ENCODE results near the gene RAMACL.
A peak's percentile ranks its signal among the peaks of the same experiment; 100 is the strongest.

Gene RAMACL

DNA sequence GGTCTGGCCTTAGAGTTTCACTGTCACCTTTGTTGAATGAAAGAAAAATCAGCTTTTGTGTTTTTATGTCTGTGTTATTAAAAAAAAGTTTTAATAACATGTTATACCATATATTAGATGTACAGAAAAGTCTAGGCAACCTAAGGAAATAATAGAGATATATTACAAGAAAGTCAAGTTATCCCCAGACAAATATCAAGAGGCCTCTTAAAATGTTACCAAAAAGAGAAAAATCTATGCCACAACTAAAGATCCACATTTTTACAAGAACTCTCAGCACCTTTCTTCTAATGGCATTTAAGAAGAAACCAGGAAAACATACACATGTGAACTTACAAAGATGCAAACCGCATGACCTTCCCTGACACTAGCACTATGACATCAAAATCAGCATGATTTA is 26.8 kb downstream of the RAMACL start:
- DNase-seq (ENCODE audit: low read depth in 1 of 2, low spot score in 1 of 2), result no peak

GRCh38 chr6:166559211-166559610 is 27.3 kb downstream of the RAMACL start:
- no peak for DNase-seq (ENCODE audit: low read depth in 1 of 2, low spot score in 1 of 2)

DNA sequence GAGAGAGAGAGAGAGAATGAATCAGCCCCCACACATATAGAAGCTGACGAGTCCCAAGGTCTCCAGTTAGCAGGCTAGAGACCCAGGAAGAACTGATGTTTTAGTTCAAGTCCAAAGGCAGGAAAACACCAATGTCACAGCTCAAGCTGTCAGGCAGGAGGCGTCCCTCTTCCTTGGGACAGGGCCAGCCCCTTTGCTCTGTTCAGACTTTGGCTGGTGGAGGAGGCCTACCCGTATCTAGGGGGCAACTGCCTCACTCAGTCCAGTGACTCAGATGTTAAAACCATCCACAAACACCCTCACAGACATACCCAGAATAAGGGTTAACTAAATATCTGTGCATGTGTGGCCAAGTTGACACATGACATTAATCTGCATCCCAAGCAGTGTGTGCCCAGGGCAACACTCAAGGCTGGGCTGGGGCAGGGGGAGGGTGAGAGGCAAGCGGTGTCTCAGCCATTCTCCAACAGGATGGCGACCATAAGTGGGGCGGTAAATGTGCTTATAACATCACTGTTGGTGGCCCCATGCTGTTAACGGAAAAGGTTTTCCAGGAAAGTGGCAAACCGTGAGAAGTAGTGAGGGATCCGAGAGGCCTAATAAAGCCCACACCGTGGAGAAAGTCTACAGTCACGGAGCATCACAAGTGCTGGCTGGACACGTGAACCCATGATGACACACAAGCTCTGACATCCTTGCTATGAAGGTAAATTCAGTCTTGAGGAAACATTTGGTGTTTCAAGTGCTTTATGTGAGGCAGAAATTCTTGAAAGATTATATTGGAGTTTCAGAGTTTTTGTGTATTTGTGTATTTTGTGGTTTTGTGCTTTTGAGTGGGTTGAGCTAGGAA is 28.1 kb downstream of the RAMACL start:
- no peak for DNase-seq (ENCODE audit: low read depth in 1 of 2, low spot score in 1 of 2)

GRCh38 chr6:166556863-166557322 is 29.6 kb downstream of the RAMACL start:
- DNase-seq (ENCODE audit: low read depth in 1 of 2, low spot score in 1 of 2), result no peak

GRCh38 chr6:166556336-166556735 is 30.1 kb downstream of the RAMACL start:
- DNase-seq (ENCODE audit: low read depth in 1 of 2, low spot score in 1 of 2), result no peak

DNA sequence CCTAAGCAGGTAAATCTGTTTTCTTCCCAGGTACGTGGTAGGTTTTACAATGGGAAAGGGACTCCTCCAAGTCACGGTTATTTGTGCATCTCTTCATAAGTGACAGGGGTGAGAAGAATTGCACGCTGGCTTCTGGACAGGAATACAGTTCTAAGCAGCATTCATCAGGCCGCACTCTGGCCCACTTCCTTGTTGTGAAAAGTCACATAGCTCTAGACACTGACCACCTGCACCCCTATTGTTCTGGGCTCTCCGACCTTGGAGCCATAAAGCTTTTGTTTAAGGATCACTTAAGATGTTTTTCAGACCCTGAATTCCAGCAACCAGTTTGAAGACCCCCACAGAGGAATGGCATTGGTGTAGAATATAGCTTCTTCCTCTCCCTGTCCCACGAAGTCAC is 31.4 kb downstream of the RAMACL start:
- DNase-seq (ENCODE audit: low read depth in 1 of 2, low spot score in 1 of 2), result no peak

DNA sequence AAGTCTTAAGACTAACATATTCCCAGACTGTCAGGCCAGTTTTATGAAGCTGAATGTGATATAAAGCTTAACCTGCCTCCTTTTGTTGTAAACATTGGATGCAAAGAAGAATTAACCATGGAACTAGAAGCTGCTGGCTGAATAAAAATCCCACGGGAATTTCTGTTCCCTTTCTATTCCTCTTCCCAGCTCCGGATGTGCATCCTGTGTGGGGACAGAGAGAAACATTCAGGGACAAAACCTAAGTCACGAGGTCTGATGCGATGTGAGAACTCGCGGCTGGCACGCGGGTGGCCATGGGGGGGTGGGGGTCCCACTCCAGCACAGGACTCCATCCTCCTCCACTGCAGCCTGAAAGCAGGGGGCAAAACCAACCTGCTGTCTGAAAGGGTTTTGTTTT is 32.2 kb downstream of the RAMACL start:
- no peak for DNase-seq (ENCODE audit: low read depth in 1 of 2, low spot score in 1 of 2)

DNA sequence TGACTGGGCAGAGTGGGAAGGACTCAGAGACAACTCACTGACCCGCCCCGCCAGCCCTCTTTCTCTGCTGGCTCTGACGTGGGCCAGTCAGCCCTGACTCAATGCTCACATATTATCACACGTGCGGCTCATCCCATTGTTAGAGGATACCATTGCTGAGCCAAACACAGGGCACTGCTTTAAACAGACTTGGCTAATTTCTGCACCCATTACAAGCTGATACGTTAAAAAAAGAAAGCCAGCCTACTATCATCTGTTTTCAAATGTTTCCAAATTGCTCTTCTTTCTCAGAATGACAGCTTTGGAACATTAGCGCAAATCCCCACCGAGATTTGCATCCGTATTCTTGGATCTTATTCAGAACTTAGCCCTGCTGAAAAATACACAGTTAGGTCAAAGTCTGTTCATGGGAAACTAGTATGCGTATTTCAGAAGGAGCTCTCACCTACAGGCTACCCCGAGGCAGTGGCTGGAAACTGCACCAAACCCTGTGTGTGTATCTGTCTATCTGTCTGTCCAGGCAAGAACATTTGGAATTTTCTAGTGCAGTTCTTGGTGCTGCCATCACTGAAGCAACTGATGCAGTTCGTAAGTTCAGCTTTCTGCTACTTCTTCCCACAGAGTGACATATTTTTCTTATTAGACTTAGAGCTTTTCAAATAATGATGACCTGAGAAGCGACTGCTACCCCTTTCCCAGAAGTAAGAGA is 32.8 kb downstream of the RAMACL start:
- no peak for DNase-seq (ENCODE audit: low read depth in 1 of 2, low spot score in 1 of 2)

DNA sequence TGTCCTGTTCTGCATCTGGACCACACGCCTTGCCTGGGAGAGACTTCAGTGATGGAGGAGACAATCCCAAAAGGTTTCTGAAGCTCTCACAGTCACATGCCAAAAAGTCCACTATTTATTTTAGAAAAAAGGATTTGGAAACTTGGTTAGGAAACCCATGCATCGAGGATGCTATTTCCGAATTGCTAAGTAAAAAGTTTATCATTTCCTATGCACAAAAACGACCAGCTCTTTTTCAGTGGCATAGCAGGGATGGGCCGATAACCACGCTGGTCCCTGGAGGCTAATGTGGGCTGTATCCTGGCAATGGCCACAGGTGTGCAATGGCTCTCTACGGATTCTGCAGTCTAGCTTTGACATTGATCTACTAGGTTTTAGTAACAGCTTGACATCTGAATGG is 33.9 kb downstream of the RAMACL start:
- DNase-seq (ENCODE audit: low read depth in 1 of 2, low spot score in 1 of 2), result no peak

GRCh38 chr6:166551754-166552495 is 34.6 kb downstream of the RAMACL start:
- no peak for DNase-seq (ENCODE audit: low read depth in 1 of 2, low spot score in 1 of 2)

DNA sequence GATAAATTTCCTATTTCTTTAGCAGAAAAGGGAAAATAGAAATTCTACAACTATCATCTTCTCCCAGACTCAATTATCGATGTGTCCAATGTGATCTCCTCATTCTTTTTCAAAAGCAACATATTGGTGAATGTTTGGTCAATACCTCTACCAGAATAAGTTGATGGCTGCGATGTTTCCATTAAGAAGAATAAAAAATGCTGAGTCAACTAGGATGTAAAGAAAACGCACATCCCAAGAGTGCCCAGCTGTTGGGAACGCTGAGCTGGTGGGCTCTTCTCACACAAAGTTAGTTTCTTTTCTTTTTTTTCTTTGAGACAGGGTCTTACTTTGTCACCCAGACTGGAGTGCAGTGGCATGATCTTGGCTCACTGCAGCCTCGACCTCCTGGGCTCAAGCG is 39.8 kb downstream of the RAMACL start:
- no peak for DNase-seq (ENCODE audit: low read depth in 1 of 2, low spot score in 1 of 2)

DNA sequence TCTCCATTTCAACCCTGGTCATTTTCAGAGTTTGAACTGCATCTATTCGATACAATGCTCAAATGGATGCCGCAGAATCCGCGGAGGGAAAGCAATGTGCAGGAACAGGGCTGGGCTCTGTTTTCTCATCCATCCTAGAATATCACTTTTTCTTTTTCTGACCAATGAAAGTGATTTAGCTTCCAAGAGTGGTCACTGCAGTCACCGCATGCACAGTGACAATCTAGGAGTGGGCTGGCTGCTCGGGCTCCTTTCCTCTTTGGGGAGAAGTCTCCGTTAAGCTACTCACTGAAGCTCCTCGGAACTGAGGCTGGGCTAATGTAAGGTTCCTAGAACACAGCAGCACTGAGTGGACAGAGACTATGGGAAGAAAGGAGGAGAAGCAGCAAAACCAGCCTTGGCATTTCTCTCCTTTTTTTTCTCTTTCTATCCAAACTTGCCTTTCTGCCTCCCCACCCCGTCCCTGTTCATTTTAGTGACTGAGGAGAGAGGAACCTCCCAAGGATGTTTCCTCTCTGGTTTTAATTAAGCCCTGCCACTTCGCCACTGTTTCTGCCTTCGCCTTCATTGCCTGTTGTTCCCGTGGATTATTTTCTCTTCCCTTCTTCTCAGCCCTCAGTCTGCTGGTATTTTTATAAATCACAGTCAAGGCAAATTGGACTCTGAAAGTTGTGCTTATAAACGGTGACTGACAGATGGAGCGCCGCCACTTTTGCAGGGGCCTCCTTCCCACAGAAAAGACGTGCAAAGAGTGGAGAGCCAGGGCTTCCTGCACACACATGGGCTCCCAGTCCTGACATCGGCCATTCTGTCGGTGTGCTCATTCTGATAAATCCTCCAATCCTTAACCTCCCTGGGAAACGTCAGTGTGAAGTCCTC is 41.1 kb downstream of the RAMACL start:
- DNase-seq (ENCODE audit: low read depth in 1 of 2, low spot score in 1 of 2), result no peak

DNA sequence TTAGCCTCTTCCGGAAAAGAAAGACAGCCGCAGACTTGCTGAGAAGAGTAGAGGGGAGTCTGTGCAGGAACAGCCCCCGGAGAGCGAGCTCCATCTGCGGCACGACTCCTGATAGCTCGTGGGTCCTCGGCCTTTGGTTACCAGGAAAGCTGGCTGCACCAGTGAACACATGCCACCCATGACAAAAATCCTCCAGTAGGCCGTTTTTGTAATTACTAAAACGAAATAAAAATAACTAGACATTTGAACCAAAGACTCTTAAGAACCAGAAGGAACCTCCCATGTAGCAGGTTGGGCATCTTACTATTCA is 42.2 kb downstream of the RAMACL start:
- DNase-seq (ENCODE audit: low read depth in 1 of 2, low spot score in 1 of 2), result no peak

GRCh38 chr6:166543603-166544295 is 42.7 kb downstream of the RAMACL start:
- DNase-seq (ENCODE audit: low read depth in 1 of 2, low spot score in 1 of 2), result no peak

GRCh38 chr6:166542580-166542912 is 43.9 kb downstream of the RAMACL start:
- DNase-seq (ENCODE audit: low read depth in 1 of 2, low spot score in 1 of 2), result no peak

DNA sequence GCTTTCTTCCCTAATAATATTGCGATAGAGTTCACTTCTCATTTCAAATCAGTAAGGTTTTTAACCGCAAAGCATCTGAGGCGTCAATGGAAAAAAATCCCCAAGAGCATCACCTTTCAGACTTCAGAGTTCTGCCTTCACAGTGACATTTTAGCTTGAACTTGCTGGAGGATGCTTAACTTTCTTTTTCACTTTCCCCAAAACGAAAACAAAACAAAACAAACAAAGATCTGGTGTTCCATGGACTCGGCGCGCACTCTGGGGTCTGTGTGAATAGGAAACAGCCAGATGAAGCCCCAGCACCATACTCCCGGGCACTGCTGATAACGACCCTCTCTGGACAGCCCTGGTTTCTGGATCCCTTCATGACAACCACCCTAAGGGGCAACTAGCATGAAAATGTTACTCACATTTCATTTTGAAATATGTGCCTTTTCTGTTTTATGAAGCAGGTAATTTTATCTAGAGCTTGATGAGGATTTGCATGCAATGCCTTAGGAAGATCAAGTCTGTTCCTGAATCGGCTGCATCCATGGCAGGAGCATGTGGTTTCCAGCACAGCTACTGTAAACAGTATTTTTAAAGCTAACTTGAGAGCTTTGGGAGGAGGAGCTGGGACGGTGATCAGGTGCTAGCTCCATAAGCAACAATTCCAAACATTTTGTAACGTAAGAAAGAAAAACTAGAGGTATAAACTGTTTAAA is 44.5 kb downstream of the RAMACL start:
- no peak for DNase-seq (ENCODE audit: low read depth in 1 of 2, low spot score in 1 of 2)

DNA sequence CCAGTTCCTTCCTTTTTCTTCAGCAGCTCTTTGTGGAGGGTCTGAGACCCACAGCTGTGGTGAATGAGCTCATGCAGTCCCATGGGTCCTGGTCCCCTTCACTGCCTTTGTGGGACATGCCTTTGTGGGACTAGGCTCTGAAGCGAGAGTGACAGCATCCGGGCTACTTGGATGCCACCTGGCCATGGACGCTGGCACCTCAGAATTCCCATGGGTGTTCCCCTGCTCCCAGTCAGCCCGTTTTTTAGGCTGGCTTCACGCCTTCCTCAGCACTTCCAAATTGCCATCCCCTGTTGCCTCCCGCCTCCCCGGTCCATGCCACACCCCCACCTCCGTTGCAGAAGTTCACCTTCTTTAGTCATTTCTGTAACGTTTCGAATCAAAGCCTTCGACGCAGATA is 45.1 kb downstream of the RAMACL start:
- DNase-seq (ENCODE audit: low read depth in 1 of 2, low spot score in 1 of 2), result no peak

DNA sequence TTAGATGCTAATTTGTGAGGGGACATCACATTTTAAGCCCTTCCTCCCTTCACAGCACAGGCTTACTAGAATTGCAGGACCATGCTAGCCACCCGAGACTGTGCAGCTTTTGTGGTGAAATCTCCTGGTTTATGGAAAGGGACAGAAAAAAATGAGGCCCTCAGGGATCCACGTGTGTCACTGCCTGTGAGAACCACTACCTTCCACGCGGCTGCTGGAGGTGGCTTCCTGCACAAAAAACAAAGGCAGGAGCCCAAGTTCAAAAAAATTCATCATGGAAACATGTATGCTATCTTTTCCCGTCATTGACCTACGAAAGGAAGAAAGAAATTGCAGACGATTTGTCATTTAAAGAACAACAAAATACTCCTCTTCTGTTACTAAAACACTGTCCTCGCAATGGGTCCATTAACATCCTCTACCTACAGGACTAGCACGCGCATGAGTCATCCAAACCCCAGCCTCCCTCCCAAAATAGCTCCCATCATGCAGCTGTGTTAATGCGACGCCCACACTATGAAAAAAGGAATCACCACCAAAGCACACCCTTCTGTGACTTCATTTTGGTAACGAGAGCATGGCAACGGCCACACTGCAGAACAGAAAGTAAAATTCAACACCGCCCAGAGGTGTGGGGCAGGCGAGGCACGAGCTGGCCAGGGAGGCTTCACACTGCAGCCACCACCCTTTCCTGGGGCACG is 45.7 kb downstream of the RAMACL start:
- DNase-seq (ENCODE audit: low read depth in 1 of 2, low spot score in 1 of 2), result peak; percentile 25 to 27

GRCh38 chr6:166539543-166539942 is 46.9 kb downstream of the RAMACL start:
- no peak for DNase-seq (ENCODE audit: low read depth in 1 of 2, low spot score in 1 of 2)

All from stimulated activated CD4-positive, alpha-beta T cell treated with anti-CD3 and anti-CD28 coated beads, Interleukin-15, amount 100 ng/mL, for 1 hour (primary cell).